ENCODE results near the gene SPAG9. TPM values are rescaled to one million over a fixed set of nuclear protein-coding genes. Genes with fewer than 3 reads are reported as not detected.
"Not testable (repeated sequence)": the region's sequence is repeated elsewhere in the genome, so short reads cannot be mapped to it uniquely, and the experiment has no call there.

SPAG9 gene
- total and polyA plus RNA-seq, 2 donors from 2014 or later = 15.4 to 93.3 TPM

DNA sequence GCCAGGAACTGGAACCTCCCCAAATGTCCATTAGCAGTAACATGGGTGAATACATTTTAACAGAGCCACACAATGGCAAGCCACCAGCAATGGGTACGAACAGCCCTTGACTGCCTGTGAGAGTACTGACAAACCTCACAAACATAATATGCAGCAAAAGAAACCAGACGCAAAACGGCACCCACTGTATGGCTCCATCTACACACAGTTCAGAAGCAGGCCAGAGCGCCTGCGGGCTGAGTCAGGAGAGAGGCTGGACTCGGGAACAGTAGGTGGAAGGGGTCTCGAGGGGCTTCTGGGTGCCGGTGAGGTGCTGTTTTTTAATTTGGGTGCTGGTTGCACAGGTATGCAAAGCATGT is 177.1 kb downstream of the SPAG9 start:
- FAIRE-seq = no peak
- TF ChIP-seq, protein P1, sequence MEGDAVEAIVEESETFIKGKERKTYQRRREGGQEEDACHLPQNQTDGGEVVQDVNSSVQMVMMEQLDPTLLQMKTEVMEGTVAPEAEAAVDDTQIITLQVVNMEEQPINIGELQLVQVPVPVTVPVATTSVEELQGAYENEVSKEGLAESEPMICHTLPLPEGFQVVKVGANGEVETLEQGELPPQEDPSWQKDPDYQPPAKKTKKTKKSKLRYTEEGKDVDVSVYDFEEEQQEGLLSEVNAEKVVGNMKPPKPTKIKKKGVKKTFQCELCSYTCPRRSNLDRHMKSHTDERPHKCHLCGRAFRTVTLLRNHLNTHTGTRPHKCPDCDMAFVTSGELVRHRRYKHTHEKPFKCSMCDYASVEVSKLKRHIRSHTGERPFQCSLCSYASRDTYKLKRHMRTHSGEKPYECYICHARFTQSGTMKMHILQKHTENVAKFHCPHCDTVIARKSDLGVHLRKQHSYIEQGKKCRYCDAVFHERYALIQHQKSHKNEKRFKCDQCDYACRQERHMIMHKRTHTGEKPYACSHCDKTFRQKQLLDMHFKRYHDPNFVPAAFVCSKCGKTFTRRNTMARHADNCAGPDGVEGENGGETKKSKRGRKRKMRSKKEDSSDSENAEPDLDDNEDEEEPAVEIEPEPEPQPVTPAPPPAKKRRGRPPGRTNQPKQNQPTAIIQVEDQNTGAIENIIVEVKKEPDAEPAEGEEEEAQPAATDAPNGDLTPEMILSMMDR (IDR thresholded peaks at IDR 0.05; ENCODE audit: borderline replicate concordance, extremely low read depth, insufficient read depth) = no peak
- Histone ChIP-seq H3K27me3 (ENCODE audit: control insufficient read depth, insufficient read depth, low read length) (no peaks in the 10 kb centered on the region), H3K4me3 (ENCODE audit: low read length in 3 of 3) (peak overlapping the region in 1 of 3 donors; percentile 56), H3K9me3 (ENCODE audit: control insufficient read depth in 2 of 3, insufficient read depth in 1 of 3, low read length in 3 of 3) (no peaks in the 10 kb centered on the region), H3K27ac (ENCODE audit: low read depth in 2 of 2, low read length in 2 of 2) (peak overlapping the region; percentile 96 to 97), H3K36me3 (ENCODE audit: control insufficient read depth in 2 of 3, insufficient read depth in 3 of 3, low read length in 3 of 3) (no peaks in the 10 kb centered on the region), H3K9ac (ENCODE audit: low read length in 3 of 3) (peak overlapping the region in 1 of 3 donors; percentile 91), H3K4me1 (ENCODE audit: control insufficient read depth in 2 of 3, insufficient read depth in 2 of 3, low read depth in 1 of 3, low read length in 3 of 3) (peaks cover 2 to 28% (median 25%) of the 10 kb centered on the region in 3 donors)
- peak in 2 of 5 donors; percentile 39 to 49 for DNase-seq
- intact Hi-C loops (cut with DNase I) = no loop called here

- H3K27me3 ChIP-seq (ENCODE audit: control insufficient read depth, insufficient read depth, low read length); H3K9me3 ChIP-seq (ENCODE audit: control insufficient read depth in 2 of 3, insufficient read depth in 1 of 3, low read length in 3 of 3); FAIRE-seq; intact Hi-C loops (cut with DNase I); H3K4me3 ChIP-seq (ENCODE audit: low read length in 3 of 3); H3K36me3 ChIP-seq (ENCODE audit: control insufficient read depth in 2 of 3, insufficient read depth in 3 of 3, low read length in 3 of 3); H3K9ac ChIP-seq (ENCODE audit: low read length in 3 of 3); H3K27ac ChIP-seq (ENCODE audit: low read depth in 2 of 2, low read length in 2 of 2): not testable (repeated sequence)
- peak in 2 of 5 donors; percentile 6 to 8 for DNase-seq
- peaks cover 0 to 18% (median 16%) of the 10 kb centered on the region in 3 donors for H3K4me1 ChIP-seq (ENCODE audit: control insufficient read depth in 2 of 3, insufficient read depth in 2 of 3, low read depth in 1 of 3, low read length in 3 of 3)
Observed at GRCh38 chr17:50941676-50942048, 179.0 kb downstream of the SPAG9 start.

DNA sequence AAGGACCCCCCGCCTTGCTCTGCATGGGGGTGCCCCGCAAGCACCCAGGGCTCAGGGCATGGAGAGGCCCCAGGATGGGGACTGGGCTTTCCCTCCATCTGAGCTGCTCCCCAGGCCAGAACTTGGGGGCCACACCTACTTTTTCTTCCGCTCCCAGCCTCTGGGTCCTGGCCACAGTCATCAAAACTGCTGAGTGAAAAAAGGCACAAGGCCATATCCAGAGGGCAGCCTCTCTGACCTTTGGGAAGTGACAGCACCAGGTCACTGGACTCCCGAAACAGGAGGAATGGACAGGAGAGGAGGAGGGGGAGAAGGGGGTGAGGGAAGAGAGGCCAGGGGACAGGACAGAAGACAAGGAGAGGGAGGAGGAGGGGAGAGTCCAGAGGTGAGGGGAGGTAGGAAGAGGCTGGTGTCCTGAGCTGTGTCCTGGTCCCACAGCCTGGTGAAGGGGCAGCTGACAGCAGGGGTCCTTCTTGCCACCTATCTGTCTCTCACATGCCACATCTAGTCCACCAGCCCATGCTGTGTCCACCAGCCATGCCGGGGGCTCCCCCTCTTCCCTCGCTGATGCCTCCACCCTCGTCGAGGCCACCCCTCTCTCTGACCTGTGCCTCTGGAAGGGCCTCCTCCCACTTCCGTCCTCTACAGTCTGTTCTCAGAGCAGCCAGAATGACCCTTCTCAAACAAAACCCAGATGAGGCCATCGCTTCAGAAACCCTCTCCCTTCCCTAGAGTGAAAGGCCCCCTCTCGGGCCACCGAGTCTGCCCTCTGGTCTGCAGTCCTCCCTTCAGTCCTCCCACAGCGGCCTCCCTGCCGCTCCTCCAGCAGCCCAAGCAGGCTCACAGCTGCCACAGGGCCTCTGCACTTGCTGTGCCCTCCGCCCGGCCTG is 180.6 kb downstream of the SPAG9 start:
- no peak overlapping the region for H3K27ac ChIP-seq (ENCODE audit: low read depth in 2 of 2, low read length in 2 of 2)
- intact Hi-C loops (cut with DNase I) = no loop called here
- DNase-seq (peak in 1 of 5 donors; percentile 66), FAIRE-seq (no peak)
- H3K27me3 ChIP-seq (ENCODE audit: control insufficient read depth, insufficient read depth, low read length) = no peaks in the 10 kb centered on the region
- H3K36me3 ChIP-seq (ENCODE audit: control insufficient read depth in 2 of 3, insufficient read depth in 3 of 3, low read length in 3 of 3) = no peaks in the 10 kb centered on the region
- TF ChIP-seq, protein P1 (IDR thresholded peaks at IDR 0.05; ENCODE audit: borderline replicate concordance, extremely low read depth, insufficient read depth) = no peak
- no peak overlapping the region for H3K9ac ChIP-seq (ENCODE audit: low read length in 3 of 3)
- peaks cover 0 to 19% (median 16%) of the 10 kb centered on the region in 3 donors for H3K4me1 ChIP-seq (ENCODE audit: control insufficient read depth in 2 of 3, insufficient read depth in 2 of 3, low read depth in 1 of 3, low read length in 3 of 3)
- H3K9me3 ChIP-seq (ENCODE audit: control insufficient read depth in 2 of 3, insufficient read depth in 1 of 3, low read length in 3 of 3) = no peaks in the 10 kb centered on the region
- H3K4me3 ChIP-seq (ENCODE audit: low read length in 3 of 3) = no peak overlapping the region

DNA sequence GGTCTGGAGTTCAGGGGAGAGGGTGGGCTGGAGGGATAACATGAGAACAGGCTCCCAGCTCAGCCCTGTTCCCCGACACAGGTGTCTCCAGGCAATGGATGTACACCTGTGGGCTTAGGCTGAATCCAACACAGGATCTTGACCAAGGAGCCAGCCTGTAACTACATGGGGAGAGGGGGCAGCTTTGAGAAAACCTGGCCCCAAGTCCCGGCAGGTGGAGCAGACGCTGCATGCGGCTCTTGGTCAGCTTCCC is 181.2 kb downstream of the SPAG9 start:
- no peaks in the 10 kb centered on the region for H3K27me3 ChIP-seq (ENCODE audit: control insufficient read depth, insufficient read depth, low read length)
- H3K4me3 ChIP-seq (ENCODE audit: low read length in 3 of 3) = no peak overlapping the region
- TF ChIP-seq, protein P1 (IDR thresholded peaks at IDR 0.05; ENCODE audit: borderline replicate concordance, extremely low read depth, insufficient read depth) = no peak
- no peak overlapping the region for H3K27ac ChIP-seq (ENCODE audit: low read depth in 2 of 2, low read length in 2 of 2)
- no peaks in the 10 kb centered on the region for H3K36me3 ChIP-seq (ENCODE audit: control insufficient read depth in 2 of 3, insufficient read depth in 3 of 3, low read length in 3 of 3)
- FAIRE-seq (no peak), DNase-seq (peak in 1 of 5 donors; percentile 68)
- H3K4me1 ChIP-seq (ENCODE audit: control insufficient read depth in 2 of 3, insufficient read depth in 2 of 3, low read depth in 1 of 3, low read length in 3 of 3) = peaks cover 0 to 19% (median 13%) of the 10 kb centered on the region in 3 donors
- no peak overlapping the region for H3K9ac ChIP-seq (ENCODE audit: low read length in 3 of 3)
- no peaks in the 10 kb centered on the region for H3K9me3 ChIP-seq (ENCODE audit: control insufficient read depth in 2 of 3, insufficient read depth in 1 of 3, low read length in 3 of 3)
- intact Hi-C loops (cut with DNase I) = no loop called here
